Measurements from ENCODE around the gene UCP2.

Gene UCP2

GRCh38 chr11:73969091-73969490 lies 13.6 kb downstream of the UCP2 start:
- no peak for DNase-seq

- DNase-seq, result no peak
Observed at GRCh38 chr11:73968356-73968966, 14.2 kb downstream of the UCP2 start.

GRCh38 chr11:73965764-73966121 lies 16.9 kb downstream of the UCP2 start:
- no peak for DNase-seq

- DNase-seq, result no peak
Observed at GRCh38 chr11:73965076-73965763, 17.4 kb downstream of the UCP2 start.

- no peak for DNase-seq
Observed at GRCh38 chr11:73963861-73964260, 18.8 kb downstream of the UCP2 start.

GRCh38 chr11:73962101-73962705 lies 20.4 kb downstream of the UCP2 start:
- no peak for DNase-seq

GRCh38 chr11:73961321-73961720 lies 21.3 kb downstream of the UCP2 start:
- no peak for DNase-seq

GRCh38 chr11:73958521-73959141 lies 24.0 kb downstream of the UCP2 start:
- no peak for DNase-seq

- DNase-seq, result no peak
Observed at GRCh38 chr11:73957654-73958361, 24.8 kb downstream of the UCP2 start.

GRCh38 chr11:73956876-73957653 lies 25.6 kb downstream of the UCP2 start:
- no peak for DNase-seq

- no peak for DNase-seq
Observed at GRCh38 chr11:73951797-73952196, 30.8 kb downstream of the UCP2 start.

GRCh38 chr11:73950869-73951710 lies 31.6 kb downstream of the UCP2 start, which contains the start of gene DNAJB13:
DNAJB13 (plus strand) TSS chr11:73951026; CDS start chr11:73951070, 44 bp downstream.
- peak; percentile 42 for DNase-seq

- no peak for DNase-seq
Observed at GRCh38 chr11:73949912-73950311, 32.7 kb downstream of the UCP2 start.

GRCh38 chr11:73949246-73949645 lies 33.4 kb downstream of the UCP2 start:
- no peak for DNase-seq

- no peak for DNase-seq
Observed at GRCh38 chr11:73946798-73947458, 35.7 kb downstream of the UCP2 start.

- no peak for DNase-seq
Observed at GRCh38 chr11:73945396-73945795, 37.2 kb downstream of the UCP2 start.

GRCh38 chr11:73944901-73945300 lies 37.7 kb downstream of the UCP2 start:
- no peak for DNase-seq

GRCh38 chr11:73944085-73944484 lies 38.6 kb downstream of the UCP2 start:
- DNase-seq, result no peak

GRCh38 chr11:73942010-73942409 lies 40.6 kb downstream of the UCP2 start:
- DNase-seq, result no peak

- no peak for DNase-seq
Observed at GRCh38 chr11:73940801-73941570, 41.7 kb downstream of the UCP2 start.

Data from stimulated activated CD8-positive, alpha-beta memory T cell treated with anti-CD3 and anti-CD28 coated beads, Interleukin-4, amount 100 ng/mL, for 48 hours (primary cell).